ENCODE measurements around the gene TMEM106A. TPM values are rescaled to one million over a fixed set of nuclear protein-coding genes. Genes with fewer than 3 reads are reported as not detected.

Gene TMEM106A
- total and polyA plus RNA-seq, 9 of the 15 experiments (the other 6 are each of a cell fraction or from before 2014, with no cell fraction given): 0.03 to 0.29 (median 0.15) TPM

DNA sequence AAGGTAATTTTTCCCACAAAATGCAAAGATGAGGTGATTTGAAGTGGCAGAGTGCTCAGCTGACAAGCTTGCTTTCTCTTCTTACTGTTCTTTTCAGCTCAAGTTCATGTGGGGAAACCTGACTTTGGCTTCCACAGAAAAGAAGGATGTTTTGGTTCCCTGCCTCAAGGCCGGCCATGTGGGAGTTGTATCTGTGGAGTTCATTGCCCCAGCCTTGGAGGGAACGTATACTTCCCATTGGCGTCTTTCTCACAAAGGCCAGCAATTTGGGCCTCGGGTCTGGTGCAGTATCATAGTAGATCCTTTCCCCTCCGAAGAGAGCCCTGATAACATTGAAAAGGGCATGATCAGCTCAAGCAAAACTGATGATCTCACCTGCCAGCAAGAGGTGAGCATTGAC, 18.4 kb upstream of the TMEM106A start (continued):
- TF ChIP-seq, protein P1, sequence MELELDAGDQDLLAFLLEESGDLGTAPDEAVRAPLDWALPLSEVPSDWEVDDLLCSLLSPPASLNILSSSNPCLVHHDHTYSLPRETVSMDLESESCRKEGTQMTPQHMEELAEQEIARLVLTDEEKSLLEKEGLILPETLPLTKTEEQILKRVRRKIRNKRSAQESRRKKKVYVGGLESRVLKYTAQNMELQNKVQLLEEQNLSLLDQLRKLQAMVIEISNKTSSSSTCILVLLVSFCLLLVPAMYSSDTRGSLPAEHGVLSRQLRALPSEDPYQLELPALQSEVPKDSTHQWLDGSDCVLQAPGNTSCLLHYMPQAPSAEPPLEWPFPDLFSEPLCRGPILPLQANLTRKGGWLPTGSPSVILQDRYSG (tag; conservative IDR thresholded peaks at IDR 0.05; ENCODE audit: low read depth): no peak
- TF ChIP-seq MCM5 (IDR thresholded peaks at IDR 0.05; ENCODE audit: low read depth) (no peak), MXI1 (IDR thresholded peaks at IDR 0.05; ENCODE audit: low read depth, low read length) (no peak), ZNF431 (CRISPR knock-in tag; IDR thresholded peaks at IDR 0.05) (no peak), XRCC3 (IDR thresholded peaks at IDR 0.05) (no peak), PRMT5 (CRISPR knock-in tag; IDR thresholded peaks at IDR 0.05) (no peak), COPS2 (conservative IDR thresholded peaks at IDR 0.05) (no peak), RBM39 (optimal IDR thresholded peaks at IDR 0.05; ENCODE audit: low read depth, low read length) (no peak), ETV1 (tag; conservative IDR thresholded peaks at IDR 0.05; ENCODE audit: low read depth) (no peak), MCM3 (IDR thresholded peaks at IDR 0.05) (no peak), ZNF561 (CRISPR knock-in tag; conservative IDR thresholded peaks at IDR 0.05) (no peak)

DNA sequence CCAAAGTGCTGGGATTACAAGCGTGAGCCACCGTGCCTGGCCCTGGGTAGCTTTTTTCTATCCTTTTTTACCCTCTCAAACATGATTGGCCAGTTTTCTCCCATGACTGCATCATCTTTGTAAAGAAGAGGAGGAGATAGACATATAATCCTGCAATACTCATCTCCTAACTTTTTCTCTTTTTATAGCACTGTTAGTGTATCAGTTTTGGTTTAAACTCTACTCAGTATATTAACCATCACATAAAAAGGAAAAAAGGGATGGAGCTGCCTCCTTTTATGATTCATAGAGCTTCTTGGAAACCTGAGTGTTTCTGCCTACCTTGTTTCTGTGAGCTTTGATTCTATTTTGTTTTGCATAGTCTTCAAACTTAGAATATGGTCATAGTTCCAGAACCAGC, 12.0 kb upstream of the TMEM106A start:
- intact Hi-C loops (cut with micrococcal nuclease): no loop called here
- no peak overlapping the region for H3K9ac ChIP-seq (ENCODE audit: insufficient read depth in 1 of 2, low read depth in 2 of 2, low read length in 2 of 2)
- in situ Hi-C loops (cut with MboI): no loop called here
- TF ChIP-seq SMAD1 (IDR thresholded peaks at IDR 0.05; ENCODE audit: low read depth, low read length, partially characterized antibody) (no peak), ZNF282 (CRISPR knock-in tag; IDR thresholded peaks at IDR 0.05) (no peak), ZNF23 (CRISPR knock-in tag; IDR thresholded peaks at IDR 0.05) (no peak), POLR2B (IDR thresholded peaks at IDR 0.05; ENCODE audit: low read depth, partially characterized antibody) (no peak), NFE2L1 (tag; IDR thresholded peaks at IDR 0.05; ENCODE audit: borderline replicate concordance, low read depth) (no peak), ZNF239 (CRISPR knock-in tag; IDR thresholded peaks at IDR 0.05) (no peak), DACH1 (IDR thresholded peaks at IDR 0.05; ENCODE audit: partially characterized antibody) (no peak), TCF3 (CRISPR knock-in tag; IDR thresholded peaks at IDR 0.05) (no peak), ZNF165 (CRISPR knock-in tag; IDR thresholded peaks at IDR 0.05; ENCODE audit: borderline replicate concordance) (no peak)
- TF ChIP-seq, protein P2, sequence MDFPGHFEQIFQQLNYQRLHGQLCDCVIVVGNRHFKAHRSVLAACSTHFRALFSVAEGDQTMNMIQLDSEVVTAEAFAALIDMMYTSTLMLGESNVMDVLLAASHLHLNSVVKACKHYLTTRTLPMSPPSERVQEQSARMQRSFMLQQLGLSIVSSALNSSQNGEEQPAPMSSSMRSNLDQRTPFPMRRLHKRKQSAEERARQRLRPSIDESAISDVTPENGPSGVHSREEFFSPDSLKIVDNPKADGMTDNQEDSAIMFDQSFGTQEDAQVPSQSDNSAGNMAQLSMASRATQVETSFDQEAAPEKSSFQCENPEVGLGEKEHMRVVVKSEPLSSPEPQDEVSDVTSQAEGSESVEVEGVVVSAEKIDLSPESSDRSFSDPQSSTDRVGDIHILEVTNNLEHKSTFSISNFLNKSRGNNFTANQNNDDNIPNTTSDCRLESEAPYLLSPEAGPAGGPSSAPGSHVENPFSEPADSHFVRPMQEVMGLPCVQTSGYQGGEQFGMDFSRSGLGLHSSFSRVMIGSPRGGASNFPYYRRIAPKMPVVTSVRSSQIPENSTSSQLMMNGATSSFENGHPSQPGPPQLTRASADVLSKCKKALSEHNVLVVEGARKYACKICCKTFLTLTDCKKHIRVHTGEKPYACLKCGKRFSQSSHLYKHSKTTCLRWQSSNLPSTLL (IDR thresholded peaks at IDR 0.05): no peak
- H3K27ac ChIP-seq (ENCODE audit: extremely low read depth, low read depth, low read length): no peak overlapping the region
- H3K4me2 ChIP-seq (ENCODE audit: insufficient read depth, low read length): no peak overlapping the region
- H4K20me1 ChIP-seq (replicated peaks; ENCODE audit: control insufficient read depth, insufficient read depth, low read length): no peaks in the 10 kb centered on the region
- ATAC-seq (no peak), FAIRE-seq (no peak), DNase-seq (ENCODE audit: extremely low read depth in 1 of 4, low spot score in 3 of 4) (no peak)
- no peaks in the 10 kb centered on the region for H3K27me3 ChIP-seq (ENCODE audit: control insufficient read depth in 2 of 2, insufficient read depth in 2 of 2, low read length in 2 of 2)
- CTCF ChIA-PET (ENCODE audit: low intra/inter-chr PET ratio): no interaction called here
- no peaks in the 10 kb centered on the region for H3K9me3 ChIP-seq (replicated peaks; ENCODE audit: control insufficient read depth, insufficient read depth, low read depth, low read length)
- WGBS (ENCODE audit: insufficient coverage, low coverage, missing lambda C conversion rate): 92% methylated on average over 2 of the region's 2 CpGs
- H3K79me2 ChIP-seq (ENCODE audit: control insufficient read depth, insufficient read depth, low read length): no peaks in the 10 kb centered on the region
- BruUV-seq (replicated peaks): no TSS peak
- no peaks in the 10 kb centered on the region for H3K9me1 ChIP-seq (ENCODE audit: control insufficient read depth, insufficient read depth, low read length)
- H2AFZ ChIP-seq (ENCODE audit: low read depth, low read length): no peak overlapping the region
- POLR2A ChIA-PET: interaction anchor here (0.7 to 6.7 kb wide), 11 partner anchors 10 to 168 kb away, joined by 3 to 48 read pairs (median 4); no protein-coding TSS in a partner anchor
- peaks cover 60% of the 10 kb centered on the region for H3K36me3 ChIP-seq (ENCODE audit: control insufficient read depth, insufficient read depth, low read length)
- H3K4me1 ChIP-seq (replicated peaks in 1 of 2; ENCODE audit: control insufficient read depth in 2 of 2, insufficient read depth in 2 of 2, low read length in 2 of 2): no peaks in the 10 kb centered on the region
- no peak overlapping the region for H3K4me3 ChIP-seq

Data from K562 (cell line).